ENCODE results near the gene ZNF226.
"Not testable (repeated sequence)": the region's sequence is repeated elsewhere in the genome, so short reads cannot be mapped to it uniquely, and the experiment has no call there.

The ZNF226 gene

DNA sequence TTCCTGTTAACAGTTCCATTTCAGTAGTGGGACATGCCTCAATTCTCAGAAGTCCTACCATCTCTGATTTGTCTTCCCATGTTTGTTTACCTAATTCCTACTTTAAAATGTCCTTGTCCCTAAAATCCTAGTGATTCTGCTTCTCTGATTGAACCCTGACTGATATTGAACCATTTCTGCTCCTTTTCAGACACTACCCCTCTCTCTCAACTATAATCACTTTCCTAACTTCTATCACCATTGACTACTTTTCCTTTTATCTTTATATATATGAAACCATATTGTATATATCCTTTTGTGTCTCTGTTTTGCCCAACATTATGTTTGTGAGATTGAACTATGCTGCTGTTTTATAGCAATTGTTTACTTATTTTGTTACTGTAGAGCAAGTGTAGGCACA, 31.9 kb downstream of the ZNF226 start:
- Histone ChIP-seq H3K27me3 (ENCODE audit: low read length) (no peaks in the 10 kb centered on the region), H3K9me2 (replicated peaks; ENCODE audit: insufficient read depth, low read length) (no peaks in the 10 kb centered on the region), H3K9ac (ENCODE audit: low read length) (no peak overlapping the region), H3K9me3 (ENCODE audit: insufficient read depth, low read length) (0 out of 2 replicates have a peak, but pooled peaks cover 7% of the 10 kb centered on the region), H3K4me3 (ENCODE audit: insufficient read depth, low read length, poor library complexity, severe bottlenecking) (no peak overlapping the region), H3K36me3 (ENCODE audit: low read length) (peaks cover 5% of the 10 kb centered on the region; the same call in 1 of the 2 replicates), H3K4me2 (ENCODE audit: low read depth, low read length, poor library complexity, severe bottlenecking) (no peak overlapping the region), H2AFZ (ENCODE audit: low read depth, low read length, severe bottlenecking) (no peak overlapping the region), H4K20me1 (ENCODE audit: low read depth, low read length) (no peaks in the 10 kb centered on the region), H3K79me2 (ENCODE audit: insufficient read depth, low read length) (no peaks in the 10 kb centered on the region), H3F3A (ENCODE audit: insufficient read depth) (peaks cover 3% of the 10 kb centered on the region; the same call in 1 of the 2 replicates), H3K27ac (ENCODE audit: low read depth, low read length) (no peak overlapping the region)
- no peak for TF ChIP-seq EZH2phosphoT487 (conservative IDR thresholded peaks at IDR 0.05; ENCODE audit: low read length)
- TF ChIP-seq, protein P1, sequence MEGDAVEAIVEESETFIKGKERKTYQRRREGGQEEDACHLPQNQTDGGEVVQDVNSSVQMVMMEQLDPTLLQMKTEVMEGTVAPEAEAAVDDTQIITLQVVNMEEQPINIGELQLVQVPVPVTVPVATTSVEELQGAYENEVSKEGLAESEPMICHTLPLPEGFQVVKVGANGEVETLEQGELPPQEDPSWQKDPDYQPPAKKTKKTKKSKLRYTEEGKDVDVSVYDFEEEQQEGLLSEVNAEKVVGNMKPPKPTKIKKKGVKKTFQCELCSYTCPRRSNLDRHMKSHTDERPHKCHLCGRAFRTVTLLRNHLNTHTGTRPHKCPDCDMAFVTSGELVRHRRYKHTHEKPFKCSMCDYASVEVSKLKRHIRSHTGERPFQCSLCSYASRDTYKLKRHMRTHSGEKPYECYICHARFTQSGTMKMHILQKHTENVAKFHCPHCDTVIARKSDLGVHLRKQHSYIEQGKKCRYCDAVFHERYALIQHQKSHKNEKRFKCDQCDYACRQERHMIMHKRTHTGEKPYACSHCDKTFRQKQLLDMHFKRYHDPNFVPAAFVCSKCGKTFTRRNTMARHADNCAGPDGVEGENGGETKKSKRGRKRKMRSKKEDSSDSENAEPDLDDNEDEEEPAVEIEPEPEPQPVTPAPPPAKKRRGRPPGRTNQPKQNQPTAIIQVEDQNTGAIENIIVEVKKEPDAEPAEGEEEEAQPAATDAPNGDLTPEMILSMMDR (IDR thresholded peaks at IDR 0.05; ENCODE audit: insufficient read depth, low read length, poor library complexity, severe bottlenecking), result no peak

DNA sequence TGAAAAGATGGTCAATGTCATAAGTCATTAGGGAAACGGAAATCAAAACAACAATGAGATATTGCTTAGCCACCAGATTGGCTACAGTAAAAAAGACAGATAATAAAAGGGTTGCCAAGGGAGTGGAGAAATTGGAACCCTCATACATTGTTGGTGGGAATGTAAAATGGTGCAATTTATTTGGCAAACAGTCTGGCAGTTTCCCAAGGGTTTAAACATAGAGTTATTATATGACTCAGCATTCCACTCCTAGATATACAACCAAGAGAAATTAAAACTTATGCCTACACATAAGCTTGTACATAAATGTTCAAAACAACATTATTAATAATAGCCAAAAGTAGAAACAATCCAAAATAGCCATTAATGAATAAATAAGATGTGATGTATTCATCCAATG, 37.6 kb downstream of the ZNF226 start:
- Histone ChIP-seq H3K36me3 (ENCODE audit: low read length) (0 out of 2 replicates have a peak, but pooled peaks cover 3% of the 10 kb centered on the region), H4K20me1 (ENCODE audit: low read depth, low read length) (no peaks in the 10 kb centered on the region), H3K27me3 (ENCODE audit: low read length) (no peaks in the 10 kb centered on the region), H3K4me3 (ENCODE audit: insufficient read depth, low read length, poor library complexity, severe bottlenecking) (no peak overlapping the region), H2AFZ (ENCODE audit: low read depth, low read length, severe bottlenecking) (no peak overlapping the region), H3F3A (ENCODE audit: insufficient read depth) (no peaks in the 10 kb centered on the region; the same call in 1 of the 2 replicates), H3K4me2 (ENCODE audit: low read depth, low read length, poor library complexity, severe bottlenecking) (no peak overlapping the region), H3K9ac (ENCODE audit: low read length) (no peak overlapping the region), H3K9me3 (ENCODE audit: insufficient read depth, low read length) (peaks cover 13% of the 10 kb centered on the region; the same call in 1 of the 2 replicates), H3K27ac (ENCODE audit: low read depth, low read length) (no peak overlapping the region), H3K9me2 (replicated peaks; ENCODE audit: insufficient read depth, low read length) (no peaks in the 10 kb centered on the region), H3K79me2 (ENCODE audit: insufficient read depth, low read length) (no peaks in the 10 kb centered on the region)
- TF ChIP-seq, protein P1 (IDR thresholded peaks at IDR 0.05; ENCODE audit: insufficient read depth, low read length, poor library complexity, severe bottlenecking), result no peak
- TF ChIP-seq EZH2phosphoT487 (conservative IDR thresholded peaks at IDR 0.05; ENCODE audit: low read length), result no peak

DNA sequence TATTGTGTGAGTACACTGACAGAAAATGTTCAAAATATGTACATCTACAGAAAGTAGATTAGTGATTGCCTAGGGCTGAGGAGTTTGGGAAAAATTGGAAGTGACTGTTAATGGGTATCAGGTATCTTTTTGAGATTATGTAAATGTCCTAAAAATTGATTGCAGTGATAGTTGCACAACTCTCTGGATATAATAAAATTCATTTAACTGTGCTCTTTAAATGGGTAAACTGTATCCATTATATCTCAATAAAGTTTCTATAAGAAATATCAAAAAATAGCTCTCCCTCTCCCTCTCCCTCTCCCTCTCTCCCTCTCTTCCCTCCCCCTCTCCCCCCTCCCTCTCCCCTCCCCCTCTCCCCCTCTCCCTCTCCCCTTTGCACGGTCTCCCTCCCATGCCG, 38.1 kb downstream of the ZNF226 start:
- Histone ChIP-seq H3K9me2 (replicated peaks; ENCODE audit: insufficient read depth, low read length) (no peaks in the 10 kb centered on the region), H3K4me2 (ENCODE audit: low read depth, low read length, poor library complexity, severe bottlenecking) (no peak overlapping the region), H3K27ac (ENCODE audit: low read depth, low read length) (no peak overlapping the region), H3K27me3 (ENCODE audit: low read length) (no peaks in the 10 kb centered on the region), H3K36me3 (ENCODE audit: low read length) (0 out of 2 replicates have a peak, but pooled peaks cover 3% of the 10 kb centered on the region), H2AFZ (ENCODE audit: low read depth, low read length, severe bottlenecking) (no peak overlapping the region), H3K9me3 (ENCODE audit: insufficient read depth, low read length) (peaks cover 13% of the 10 kb centered on the region; the same call in 1 of the 2 replicates), H3K9ac (ENCODE audit: low read length) (no peak overlapping the region), H3K79me2 (ENCODE audit: insufficient read depth, low read length) (no peaks in the 10 kb centered on the region), H3F3A (ENCODE audit: insufficient read depth) (no peaks in the 10 kb centered on the region; the same call in 1 of the 2 replicates), H4K20me1 (ENCODE audit: low read depth, low read length) (no peaks in the 10 kb centered on the region), H3K4me3 (ENCODE audit: insufficient read depth, low read length, poor library complexity, severe bottlenecking) (no peak overlapping the region)
- TF ChIP-seq, protein P1 (IDR thresholded peaks at IDR 0.05; ENCODE audit: insufficient read depth, low read length, poor library complexity, severe bottlenecking), result no peak
- TF ChIP-seq EZH2phosphoT487 (conservative IDR thresholded peaks at IDR 0.05; ENCODE audit: low read length), result no peak

- H3K27me3 ChIP-seq (ENCODE audit: low read length); H3K9me2 ChIP-seq (replicated peaks; ENCODE audit: insufficient read depth, low read length); H3K4me3 ChIP-seq (ENCODE audit: insufficient read depth, low read length, poor library complexity, severe bottlenecking); H4K20me1 ChIP-seq (ENCODE audit: low read depth, low read length); H3F3A ChIP-seq (ENCODE audit: insufficient read depth); H3K27ac ChIP-seq (ENCODE audit: low read depth, low read length); H3K9ac ChIP-seq (ENCODE audit: low read length); H3K36me3 ChIP-seq (ENCODE audit: low read length); H3K79me2 ChIP-seq (ENCODE audit: insufficient read depth, low read length); H2AFZ ChIP-seq (ENCODE audit: low read depth, low read length, severe bottlenecking); H3K4me2 ChIP-seq (ENCODE audit: low read depth, low read length, poor library complexity, severe bottlenecking): not testable (repeated sequence)
- H3K9me3 ChIP-seq (ENCODE audit: insufficient read depth, low read length), result peaks cover 13% of the 10 kb centered on the region; the same call in 1 of the 2 replicates
Measured at GRCh38 chr19:44203877-44204276, 39.0 kb downstream of the ZNF226 start.

Data from SU-DHL-6 (cell line).